HG03442 (cell line): ENCODE data around the gene CCER1.
A peak's percentile ranks its signal among the peaks of the same experiment; 100 is the strongest.

Experiments used
- ATAC-seq: cut with Tn5 transposase; IDR thresholded peaks from one replicate; pipeline ENCODE4 v1.9.1; 2021; ENCODE audit warnings: mild to moderate bottlenecking, moderate library complexity; ENCODE audit not compliant: unreplicated experiment

Gene CCER1

DNA sequence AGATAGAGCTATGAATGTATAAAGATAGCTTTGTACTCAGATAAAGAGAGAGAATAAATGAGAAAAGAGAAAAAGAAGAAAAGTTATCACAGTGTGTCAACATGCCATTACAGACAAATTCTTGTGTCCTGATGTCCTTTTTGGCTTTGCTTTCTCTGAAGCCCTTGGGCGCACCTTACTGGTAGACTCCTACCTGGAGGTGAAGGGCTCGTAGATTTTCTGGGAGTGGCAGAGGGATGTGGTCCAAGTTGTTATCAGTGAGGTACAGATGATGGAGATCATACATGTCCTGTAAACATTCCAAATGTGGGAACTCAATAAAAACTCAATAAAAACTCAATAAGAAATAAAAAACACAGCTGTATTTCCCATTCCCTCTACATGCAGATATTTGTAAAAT is 14.9 kb upstream of the CCER1 start:
- no peak for ATAC-seq

DNA sequence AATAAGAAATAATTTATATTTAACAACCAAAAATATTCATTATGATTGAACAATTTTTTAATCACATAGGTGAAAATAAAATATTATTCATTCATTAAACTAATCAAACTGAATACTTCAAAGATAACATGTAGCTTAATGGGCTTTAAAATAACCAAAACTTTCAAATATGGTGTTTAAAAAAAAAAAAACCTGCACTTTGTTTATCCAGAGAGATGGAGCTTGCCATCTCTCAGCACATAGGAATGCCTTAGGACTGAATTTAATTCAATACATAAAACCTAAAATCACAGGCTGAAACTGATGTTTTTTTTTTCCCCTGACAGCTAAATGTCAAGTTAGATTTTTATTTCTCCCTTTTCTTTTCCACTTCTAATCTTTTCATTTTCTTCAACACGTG is 14.4 kb upstream of the CCER1 start:
- ATAC-seq, result no peak

DNA sequence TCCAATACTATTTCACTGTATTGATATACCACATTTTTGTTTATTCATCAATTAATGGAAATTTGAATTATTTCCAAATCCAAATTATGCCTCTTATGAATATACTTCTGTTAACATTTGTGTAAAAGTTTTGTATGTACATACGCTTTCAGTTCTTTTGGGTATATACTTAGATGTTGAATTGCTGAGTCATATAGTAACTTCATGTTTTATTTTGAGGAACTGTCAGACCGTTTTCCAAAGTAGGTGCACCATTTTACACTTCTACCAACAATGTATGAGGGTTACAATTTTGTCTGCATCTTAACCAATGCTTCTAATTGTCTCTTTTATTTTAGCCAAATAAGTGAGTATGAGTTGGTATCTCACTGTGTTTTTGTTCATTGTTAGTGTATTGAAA is 10.2 kb upstream of the CCER1 start:
- ATAC-seq, result peak; percentile 82

DNA sequence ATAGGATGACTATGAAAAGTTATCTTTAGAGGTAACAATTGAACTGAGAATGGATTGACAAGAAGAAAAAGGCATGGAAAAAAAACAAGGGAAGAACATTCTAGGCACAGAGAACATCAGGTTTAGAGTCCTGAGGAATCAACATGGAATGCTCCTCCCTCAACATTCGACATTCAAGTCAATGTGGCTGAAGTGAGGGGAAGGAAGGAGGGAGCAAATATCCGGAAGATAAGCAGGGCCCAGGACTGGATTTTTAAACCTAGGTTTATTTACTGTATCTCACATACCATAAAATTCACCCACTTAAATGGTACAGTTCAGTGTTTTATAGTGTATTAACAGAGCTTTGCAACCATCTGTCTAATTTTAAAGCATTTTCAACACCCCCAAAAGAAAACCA is 9.6 kb upstream of the CCER1 start:
- ATAC-seq, result no peak

DNA sequence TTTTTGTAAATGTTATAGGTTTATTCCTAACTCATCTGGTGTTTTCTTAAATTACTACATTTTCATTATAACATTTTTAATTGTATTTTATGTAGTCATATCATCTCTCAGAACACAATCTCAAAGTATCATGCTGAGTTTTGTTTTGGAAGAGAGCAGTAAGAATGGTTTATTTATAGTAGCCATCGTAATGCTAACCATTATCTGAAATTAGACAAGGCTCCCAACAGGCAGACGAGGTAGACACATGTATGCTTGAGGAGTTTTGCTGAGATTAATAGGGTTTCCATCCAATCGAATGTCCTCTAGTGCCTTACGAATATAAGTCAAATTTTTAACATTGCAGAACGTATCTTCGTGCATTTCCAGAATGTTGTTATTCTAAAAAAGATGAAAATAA is 9.0 kb upstream of the CCER1 start:
- no peak for ATAC-seq

DNA sequence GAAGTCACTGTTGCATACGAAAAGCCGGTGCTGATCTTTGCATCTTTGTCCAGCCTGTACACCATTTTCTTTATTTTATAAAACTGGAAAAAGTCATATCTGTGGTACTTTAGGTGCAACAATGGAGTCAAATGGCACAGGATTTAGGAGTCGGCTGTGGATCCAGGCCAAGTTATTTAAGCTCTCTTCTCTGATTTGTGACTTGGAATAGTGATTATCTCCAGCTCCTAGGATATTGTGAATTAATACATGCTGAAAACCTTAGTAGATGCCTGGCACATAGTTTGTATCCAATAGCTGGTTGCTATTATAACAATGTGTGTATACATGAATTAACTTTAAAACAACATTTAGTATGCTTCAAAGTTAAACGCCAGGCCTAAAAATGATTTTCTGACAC is 6.2 kb upstream of the CCER1 start:
- no peak for ATAC-seq

DNA sequence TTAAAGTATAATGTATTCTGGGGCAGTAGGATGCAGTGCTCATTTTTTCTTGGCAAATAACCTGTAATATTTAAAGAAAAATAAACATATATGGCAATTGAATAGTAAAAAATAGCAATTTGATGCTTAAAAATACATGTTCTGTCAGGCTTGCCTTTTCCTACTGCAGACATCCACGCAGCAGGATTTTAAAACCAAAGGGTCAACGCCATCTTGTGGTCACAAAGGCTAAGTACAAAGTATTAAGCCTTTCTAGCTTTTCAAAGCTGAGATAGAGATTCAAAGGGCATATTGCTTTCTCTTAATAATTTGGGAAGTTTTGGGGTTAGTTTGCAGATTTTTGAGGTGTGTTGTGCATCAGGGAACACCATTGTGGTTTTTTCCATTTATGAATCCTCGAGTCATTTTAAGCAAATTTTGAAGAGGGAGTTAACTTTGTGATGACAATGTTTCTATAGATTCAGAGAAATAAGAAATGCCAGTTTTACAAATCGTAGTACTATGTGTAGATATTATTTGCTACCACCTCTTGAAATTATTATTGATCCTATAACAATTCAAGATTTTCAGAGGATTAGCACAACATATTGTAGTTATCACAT is 4.7 kb upstream of the CCER1 start:
- peak; percentile 86 for ATAC-seq

DNA sequence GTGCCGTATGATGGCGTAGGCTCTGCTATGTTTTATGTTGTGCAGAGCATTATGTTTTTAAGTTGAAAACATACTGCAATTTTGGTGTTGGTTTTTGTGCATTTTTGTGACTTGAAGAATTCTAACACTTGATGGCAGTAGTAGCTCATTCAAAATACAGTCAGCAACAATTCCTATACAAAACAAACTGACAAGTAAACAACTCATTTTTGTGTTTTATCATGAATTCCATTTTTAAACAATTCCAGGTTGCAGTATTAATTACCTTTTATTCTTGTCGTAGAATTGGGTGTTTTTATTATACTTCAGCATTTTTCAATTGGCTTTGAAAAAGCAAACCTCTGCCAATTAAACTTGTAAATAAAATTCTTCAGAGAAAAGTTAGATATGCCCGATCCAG is 4.1 kb upstream of the CCER1 start:
- ATAC-seq, result no peak

DNA sequence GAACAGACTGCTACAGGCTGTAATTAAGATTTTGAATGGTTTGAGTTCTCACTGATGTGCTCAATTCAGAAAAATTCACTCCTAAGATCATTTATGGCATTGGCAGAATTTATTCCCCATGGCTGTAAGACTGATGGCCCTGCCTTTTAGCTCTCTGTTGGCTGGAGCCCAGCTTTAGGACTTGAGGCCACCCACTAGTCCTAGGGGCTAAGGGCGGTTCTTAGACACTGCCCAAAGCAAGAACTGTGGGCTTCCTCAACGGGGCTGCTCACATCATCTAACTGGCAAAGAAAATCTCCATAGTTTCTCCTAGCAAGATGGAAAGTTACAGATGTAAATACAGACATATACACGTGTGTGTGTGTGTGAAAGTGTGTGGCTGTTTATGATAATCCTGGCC is 3.4 kb upstream of the CCER1 start:
- ATAC-seq, result no peak

DNA sequence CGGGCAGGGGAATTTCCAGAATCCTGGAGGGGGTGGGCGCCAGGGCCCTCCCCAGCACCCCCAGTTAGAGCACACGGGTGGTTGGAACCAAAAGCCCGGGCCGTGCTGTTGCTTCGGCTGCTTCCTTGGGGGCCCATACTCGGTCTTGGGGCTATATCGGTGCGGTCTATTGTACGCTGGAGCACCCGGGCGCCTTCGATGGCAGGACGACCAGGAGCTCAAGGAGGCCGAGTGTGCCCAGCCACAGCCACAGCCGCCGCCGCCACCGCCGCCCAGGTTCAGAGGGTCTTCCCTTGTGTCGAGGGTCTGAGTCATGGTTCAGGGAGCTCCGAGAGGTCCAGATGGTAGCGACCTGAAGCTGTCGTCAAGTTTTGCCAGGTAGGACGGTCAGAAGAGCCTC is 548 bp downstream of the CCER1 start:
- no peak for ATAC-seq

DNA sequence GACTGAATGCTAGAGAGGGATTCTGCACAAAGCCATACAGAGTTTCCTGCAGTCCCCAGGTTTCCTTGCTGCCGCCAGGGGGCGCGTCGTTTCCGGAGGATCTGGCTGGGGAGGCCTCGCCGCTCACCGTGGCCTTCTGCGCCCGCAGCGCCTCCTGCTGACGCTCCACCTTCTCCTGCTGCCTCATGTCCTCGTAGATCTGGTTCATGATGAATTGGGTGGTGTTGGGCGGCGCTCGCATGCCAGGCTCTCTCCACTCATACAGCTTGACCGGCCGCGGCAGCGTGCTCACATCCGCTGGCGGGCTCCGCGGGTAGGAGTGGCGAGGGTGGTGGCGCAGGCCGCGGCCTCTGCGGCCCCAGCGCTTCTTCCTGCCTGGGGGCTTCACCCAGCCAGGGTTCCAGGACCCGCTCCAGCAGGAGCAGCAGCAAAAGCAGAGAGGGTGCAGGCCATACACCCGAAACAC is 987 bp downstream of the CCER1 start:
- no peak for ATAC-seq

DNA sequence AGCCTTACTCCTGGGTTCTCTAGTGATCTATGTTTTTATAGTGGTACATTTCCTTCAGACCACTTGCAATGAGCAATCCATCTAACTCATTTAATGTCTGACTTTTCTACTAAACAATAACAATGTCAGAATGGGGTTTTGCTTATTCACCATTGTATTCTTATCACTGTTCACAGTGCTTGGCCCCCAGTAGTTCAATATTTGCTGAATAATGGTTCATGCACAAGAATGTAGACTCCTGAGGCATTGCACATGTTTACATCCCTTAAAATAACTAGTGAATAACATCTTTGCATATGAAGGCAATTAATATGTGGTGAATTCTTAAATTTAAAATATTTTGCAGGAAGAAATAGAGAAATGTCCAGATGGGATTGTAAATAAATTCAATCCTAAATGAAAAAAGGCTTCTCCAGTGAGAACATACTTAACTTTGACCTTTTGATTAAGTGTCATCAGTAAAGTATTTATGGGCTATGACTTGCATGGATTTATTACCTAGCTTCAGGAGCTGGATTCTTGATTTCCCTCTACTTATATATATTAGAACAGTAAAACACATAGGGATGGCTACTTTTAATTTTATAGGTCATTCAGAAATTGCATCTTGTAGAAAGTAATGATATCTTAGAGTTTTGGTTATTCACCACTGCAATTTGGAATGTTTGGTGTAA is 3.4 kb downstream of the CCER1 start:
- ATAC-seq, result no peak

DNA sequence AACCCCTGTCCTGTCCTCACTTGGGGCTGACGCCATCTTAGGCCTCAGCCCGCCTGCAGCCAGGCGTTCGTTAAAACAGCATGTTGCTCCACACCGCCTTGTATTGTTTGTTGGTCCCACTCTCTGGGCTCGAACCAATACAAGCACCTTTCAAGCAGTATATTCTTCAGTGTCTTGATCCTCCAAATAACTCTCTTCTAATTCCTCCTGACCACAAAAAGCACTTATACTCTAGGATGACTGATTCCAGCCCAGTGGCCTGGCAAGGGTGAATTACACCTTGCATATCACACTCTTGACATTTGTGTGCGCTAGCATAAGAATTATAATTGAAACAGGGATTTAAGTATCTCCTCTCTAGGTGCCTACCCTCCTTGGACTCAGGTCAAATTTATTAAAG is 7.1 kb downstream of the CCER1 start:
- ATAC-seq, result no peak

DNA sequence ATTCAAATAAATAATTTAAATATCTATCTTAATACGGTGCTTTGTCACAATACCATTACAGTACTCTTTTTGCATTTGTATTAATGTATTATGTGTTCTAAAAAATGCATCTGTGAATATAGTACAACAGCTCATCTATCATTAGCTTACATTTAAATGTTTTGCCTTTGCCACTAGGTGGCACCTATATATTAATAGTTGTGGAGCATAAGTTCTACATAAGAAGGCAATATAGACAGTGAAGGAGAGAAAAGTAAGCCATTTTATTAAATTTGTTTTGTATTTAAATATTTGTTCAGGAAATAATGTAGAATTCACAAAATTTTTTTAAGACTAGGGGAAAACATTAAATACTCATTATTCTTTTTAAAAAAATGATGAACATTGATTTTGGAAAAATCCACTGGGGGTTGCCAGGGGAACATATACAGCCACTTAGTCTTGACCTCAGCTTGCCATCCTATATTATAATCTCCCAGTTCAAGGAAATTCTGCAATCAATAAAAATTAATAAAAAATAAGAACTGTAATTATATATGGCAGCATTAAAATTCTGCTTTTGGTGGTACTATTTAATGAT is 9.8 kb downstream of the CCER1 start:
- peak; percentile 85 for ATAC-seq

DNA sequence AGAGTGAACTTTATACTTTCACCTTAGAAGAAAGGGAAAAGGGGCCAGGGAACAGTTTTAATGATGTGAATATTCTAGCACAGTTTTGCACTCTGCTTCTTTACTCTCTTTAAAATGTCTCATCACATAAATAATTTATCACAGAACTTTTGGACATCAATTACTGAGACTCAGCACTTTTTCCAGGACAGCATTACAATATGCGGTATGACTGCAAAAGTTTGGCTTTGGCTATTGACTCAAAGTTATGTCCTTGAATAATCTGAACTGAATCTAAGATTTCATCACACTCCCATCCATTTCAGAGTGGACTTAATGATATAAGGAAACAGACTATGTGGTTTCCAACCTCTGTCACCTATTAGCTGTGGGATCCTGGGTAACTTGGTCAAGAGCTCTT is 11.7 kb downstream of the CCER1 start:
- no peak for ATAC-seq

DNA sequence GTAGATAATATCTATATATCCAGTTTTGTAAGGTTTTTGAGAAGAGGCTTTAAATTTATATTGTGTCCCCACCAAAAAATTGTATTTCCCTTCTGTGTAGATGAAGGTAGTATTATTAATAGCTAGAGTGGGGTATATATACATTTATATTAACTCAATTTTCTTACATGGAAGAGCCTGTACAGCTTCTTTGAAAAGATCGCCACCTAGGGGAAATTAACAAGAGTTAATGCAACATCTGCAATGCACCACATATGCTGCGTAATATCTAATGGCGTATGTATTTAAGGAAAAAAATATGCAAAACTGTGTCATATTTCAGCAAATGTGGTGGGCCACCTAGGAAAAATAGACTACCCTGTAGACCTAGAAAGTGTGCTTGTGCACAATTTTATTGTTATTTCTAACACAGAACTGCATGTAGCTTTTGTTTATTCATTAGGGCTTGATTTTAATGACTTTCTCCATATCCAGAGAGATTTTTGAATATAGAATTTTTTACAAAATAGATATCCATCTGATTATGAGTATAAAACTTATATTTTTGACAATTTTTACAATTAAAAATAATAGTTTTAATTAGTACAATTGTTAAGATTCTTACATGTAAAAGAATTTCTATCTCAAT is 14.0 kb downstream of the CCER1 start:
- ATAC-seq, result peak; percentile 73

DNA sequence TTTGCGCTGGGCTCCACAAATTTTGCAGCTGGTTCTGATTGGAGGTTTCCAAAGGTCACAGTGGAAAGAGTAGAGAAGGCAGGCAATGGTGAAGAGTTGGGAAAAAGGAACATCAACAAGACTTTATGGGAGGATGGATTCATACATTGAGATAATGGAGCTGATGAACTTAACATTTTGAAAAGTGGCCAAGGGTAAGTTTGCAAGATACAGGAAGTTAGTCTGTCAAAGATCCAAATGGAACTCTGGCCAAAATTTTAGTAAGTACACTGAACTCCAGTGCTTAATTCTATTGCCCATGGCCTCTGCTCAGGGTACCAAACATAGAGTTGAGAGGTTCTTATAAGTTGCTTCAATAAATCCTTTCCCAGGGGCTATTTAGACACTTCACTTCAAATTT is 15.6 kb downstream of the CCER1 start:
- no peak for ATAC-seq

DNA sequence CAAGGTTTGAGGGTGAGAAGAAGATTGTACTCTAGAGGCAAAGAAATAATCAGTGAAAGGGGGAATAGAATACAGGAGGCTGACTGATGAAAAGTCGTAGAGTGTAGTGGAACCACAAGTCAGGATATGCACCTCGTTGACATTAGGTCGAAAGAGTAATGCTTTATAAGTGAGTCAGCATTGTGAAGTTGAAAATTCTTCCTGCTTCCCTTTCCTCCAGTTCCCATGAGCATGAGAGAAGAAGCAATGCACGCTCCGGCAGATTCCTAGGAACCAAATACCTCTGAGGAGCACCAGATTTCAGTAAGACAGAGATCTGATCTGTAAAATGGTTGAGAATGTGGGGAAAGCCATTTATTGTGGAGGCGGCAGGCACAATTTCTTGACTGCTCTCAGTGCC is 16.5 kb downstream of the CCER1 start:
- no peak for ATAC-seq

DNA sequence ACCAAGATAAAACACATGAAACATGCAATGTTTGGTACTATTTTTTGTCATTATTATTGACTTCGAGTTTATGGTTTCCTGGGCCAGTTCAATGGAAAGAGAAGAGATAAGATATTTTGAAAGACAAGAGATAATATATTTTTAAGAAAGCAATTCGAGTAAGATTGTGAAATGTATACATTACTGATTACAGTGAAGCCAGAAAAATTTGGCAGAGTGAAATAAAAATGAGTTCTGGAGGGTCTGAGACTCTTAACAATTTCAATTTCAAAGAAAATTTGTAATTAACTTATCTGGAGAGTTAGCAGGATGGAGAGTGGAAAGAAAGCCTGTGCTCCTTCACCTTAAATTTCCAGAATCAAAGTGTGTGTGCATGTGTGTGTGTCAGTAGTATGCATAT is 17.3 kb downstream of the CCER1 start:
- ATAC-seq, result no peak

DNA sequence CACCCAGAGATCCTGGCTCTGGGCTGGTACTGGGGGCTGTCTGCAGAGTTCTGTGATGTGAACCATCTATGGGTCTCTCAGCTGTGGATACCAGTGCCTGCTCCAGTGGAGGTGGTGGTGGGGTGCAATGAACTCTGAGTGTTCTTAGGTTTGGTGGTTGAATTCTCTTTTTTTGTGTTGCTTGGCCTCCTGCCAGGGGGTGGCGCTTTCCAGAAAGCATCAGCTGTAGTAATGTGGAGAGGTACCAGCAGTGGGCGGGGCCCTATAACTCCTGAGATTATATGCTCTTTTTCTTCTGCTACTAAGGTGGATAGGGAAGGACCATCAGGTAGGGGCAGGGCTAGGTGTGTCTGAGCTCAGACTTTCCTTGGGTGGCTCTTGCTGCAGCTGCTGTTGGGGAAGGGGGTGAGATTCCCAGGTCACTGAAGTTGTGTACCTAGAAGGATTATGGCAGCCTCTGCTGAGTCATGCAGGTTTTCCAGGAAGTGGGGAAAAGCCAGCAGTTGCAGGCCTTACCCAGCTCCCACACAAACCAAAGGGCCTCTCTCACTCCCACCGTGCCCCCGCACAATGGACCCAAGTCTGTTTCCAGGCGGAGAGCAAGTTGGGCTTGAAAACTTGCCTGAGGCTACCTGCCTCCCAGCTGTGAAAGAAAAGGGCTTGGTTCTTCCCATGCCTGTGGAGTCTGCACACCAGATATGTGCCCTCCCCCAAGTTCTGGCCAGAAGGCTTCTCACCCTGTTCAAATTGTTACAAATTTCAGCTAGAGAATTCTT is 18.6 kb downstream of the CCER1 start:
- no peak for ATAC-seq

DNA sequence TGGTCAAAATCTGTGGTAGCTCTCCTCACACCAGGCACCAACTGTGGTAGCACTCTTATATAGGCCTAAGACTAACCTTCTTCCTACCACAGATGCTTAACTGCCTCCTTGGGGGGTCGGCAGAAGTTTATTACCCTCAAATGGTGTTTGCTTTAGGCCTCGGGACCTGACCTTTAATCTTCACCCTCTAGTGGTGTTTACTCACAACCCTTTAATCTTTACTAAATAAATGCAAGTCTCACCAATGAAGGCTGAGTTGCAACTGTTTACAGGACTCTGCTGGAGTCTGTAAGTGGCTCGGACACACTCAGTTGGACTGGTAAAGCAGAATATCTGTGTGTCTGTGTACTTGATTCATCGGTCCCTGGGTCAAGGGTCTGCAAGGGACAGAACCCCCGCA is 29.4 kb downstream of the CCER1 start:
- no peak for ATAC-seq
